ENCODE results near the gene CAMKV.

CAMKV gene

DNA sequence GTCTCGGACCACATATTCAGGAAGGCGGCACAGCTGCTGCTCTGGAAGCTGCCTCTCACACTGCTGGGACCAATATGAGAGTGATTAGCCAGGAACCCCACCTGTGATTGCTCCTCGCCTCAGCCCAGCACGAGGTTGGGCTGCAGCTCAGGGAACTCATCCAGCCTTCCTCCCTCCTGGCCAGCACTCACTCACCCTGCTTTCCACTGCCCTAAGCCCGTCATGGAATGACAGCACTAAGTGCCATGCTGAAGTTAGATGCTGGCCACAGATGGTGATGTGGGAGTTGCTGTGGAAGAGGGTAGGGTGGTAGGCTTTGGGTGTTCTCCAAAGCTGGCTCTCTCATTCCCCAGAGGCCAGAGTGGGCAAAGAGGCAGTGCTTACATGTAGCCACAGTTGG is 26.6 kb upstream of the CAMKV start:
- no peak for DNase-seq (ENCODE audit: low read depth)

GRCh38 chr3:49895791-49896190 is 26.1 kb upstream of the CAMKV start:
- no peak for DNase-seq (ENCODE audit: low read depth)

DNA sequence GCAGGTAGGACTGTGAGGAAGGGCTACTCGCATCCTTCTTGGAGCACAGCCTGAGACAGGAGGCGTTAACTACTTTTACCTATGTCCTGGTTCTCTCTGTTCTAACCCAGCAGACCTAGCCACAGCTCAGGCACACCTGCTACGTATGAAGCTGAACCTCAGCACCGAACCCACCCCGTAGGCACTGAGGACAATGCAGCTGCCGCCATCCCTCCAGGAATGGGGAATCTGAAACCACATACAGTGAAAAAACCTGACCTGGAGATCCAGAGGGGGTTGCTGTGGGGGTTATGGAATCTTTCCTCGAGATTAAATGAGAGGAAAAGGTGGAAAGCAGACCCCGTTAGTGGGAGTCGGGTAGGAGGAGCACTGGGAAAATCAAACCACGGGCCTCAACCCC is 19.6 kb upstream of the CAMKV start:
- no peak for DNase-seq (ENCODE audit: low read depth)

DNA sequence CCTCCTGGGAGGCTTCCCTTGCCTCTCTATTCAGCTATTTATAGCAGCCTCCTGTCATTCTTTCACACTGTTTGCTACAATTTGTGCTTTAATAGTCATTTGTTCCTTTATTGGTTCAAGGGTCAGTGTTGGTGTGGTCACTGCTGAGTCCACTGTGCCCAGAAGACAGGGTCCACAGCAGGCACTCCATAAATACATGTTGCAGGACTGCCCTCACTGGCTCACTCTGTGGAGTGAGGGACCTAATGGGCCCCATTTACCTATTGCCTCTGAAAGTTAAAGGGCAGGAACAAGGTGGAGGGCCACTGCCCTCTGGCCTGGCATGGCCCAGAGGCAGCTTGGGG is 17.2 kb upstream of the CAMKV start:
- no peak for DNase-seq (ENCODE audit: low read depth)

- DNase-seq (ENCODE audit: low read depth) = no peak
Observed at GRCh38 chr3:49883998-49884397, 14.3 kb upstream of the CAMKV start.

DNA sequence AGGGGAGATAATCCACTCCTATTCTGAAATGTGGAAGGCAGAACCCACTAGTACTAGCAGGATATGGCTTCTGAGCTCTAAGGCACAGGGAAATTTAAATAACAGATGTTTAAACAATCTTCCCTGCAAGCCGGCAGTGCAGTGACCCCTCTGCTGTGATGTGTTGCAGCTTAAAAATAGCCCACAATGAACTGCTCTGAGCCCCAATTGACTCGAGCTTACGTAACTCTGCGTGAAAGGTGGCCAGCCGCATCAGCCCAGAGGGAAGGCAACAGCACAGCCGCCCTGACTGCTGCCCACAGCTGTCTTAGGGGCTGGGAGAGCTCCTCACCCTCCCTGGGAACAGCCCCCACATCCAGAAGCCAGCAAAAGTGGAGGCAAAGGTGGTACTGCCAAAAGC is 12.5 kb upstream of the CAMKV start:
- no peak for DNase-seq (ENCODE audit: low read depth)

DNA sequence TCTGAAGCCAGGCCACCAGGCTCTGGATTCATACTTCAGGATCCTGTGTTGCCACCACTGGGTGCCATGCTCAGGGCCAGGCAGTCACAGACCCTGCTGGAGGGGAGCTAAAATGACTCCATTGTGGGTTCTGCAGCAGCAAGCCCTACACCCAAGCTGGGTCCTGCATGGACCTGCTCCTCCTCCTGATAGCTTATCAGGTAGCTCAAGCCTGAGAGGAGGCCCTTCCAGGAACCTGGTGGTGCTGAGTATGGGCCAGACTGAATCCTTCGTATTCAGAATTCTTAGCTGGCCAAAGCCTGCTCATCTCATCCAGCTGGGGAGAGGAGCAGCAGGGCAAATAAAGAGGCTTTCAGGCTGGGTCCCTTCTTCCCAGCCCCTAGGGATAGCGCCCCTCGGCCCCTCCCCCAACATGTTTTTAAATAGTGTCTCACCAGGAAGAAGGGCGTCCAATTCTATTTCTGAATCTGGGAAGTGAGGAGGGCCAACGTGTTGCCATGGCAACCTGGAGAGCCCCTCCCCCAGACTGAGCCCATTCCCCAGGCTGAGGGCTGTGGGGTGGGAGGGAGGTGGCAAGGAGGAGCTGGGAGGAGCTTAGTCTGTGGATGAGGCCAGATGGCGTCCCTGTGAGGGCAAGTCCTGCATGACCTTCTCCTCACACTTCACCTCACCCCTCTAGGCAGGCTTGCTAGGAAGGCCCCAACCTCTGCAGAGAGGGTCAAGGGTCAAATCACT is 11.0 kb upstream of the CAMKV start:
- DNase-seq (ENCODE audit: low read depth) = no peak

- DNase-seq (ENCODE audit: low read depth) = no peak
Observed at GRCh38 chr3:49879721-49880120, 10.0 kb upstream of the CAMKV start.

GRCh38 chr3:49878686-49879085 is 9.0 kb upstream of the CAMKV start:
- no peak for DNase-seq (ENCODE audit: low read depth)

- DNase-seq (ENCODE audit: low read depth) = no peak
Observed at GRCh38 chr3:49877716-49878115, 8.0 kb upstream of the CAMKV start.

GRCh38 chr3:49876567-49876966 is 6.9 kb upstream of the CAMKV start:
- no peak for DNase-seq (ENCODE audit: low read depth)

- DNase-seq (ENCODE audit: low read depth) = no peak
Observed at GRCh38 chr3:49873623-49874022, 3.9 kb upstream of the CAMKV start.

- DNase-seq (ENCODE audit: low read depth) = no peak
Observed at GRCh38 chr3:49872801-49873281, 3.1 kb upstream of the CAMKV start.

DNA sequence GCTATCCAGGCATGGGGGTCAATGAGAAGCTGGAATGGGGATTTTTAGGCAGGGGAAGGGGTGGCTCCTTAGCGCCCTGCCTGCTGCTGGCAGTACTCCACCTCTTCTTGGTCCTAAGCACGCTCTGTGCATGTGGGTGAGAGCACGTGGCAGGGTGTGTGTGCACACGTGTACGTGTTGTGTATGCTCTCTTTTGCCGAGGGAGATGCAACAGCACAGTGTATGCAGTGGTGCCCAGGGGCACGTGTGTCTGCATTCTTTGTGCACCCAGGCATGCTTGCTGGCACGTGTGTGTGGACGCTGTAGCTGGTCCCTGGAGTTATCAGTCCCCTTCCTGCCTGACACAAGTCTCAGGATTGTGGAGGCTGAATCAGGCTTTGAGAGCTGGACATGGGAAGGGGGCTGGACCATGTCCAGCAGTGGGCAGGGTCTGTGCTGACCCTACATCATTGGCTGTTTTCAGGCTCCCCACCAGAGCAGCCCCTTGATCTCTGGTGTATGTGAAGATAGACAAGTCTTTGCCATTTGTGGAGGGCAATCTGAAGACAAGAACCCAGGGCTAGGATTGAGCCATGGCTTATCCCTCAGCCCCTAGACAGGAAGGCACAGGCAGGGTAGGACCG is 1.9 kb upstream of the CAMKV start:
- no peak for DNase-seq (ENCODE audit: low read depth)

DNA sequence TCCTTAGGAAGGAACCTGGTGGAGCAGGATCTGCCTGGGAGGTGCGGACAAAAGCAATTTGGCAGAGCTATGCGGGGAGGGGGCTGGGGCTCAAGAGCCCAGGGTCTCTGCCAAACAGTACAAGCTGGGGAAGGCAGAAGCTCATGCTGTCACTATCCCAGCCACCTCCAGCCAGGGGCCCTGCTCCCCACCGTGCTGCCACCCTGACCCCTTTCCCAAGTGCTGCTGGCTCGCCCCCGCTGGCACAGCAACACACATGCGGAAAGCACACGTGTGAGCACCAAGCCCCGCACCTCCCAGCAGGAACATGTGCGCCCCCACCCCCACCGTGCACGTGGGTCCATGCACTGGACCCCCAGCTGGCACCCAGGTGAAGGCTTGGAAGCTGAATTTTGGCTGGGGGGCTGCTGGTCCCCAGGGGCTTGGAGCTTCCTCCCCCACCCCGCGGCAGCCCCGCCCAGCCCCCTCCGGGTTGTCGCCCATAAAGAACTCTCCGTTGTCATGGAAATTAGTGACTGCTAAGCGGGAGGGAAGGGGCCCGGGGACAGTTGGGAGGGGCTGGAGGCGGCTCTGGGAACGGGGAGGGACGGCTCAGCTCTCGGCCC is 742 bp downstream of the CAMKV start:
- no peak for DNase-seq (ENCODE audit: low read depth)

DNA sequence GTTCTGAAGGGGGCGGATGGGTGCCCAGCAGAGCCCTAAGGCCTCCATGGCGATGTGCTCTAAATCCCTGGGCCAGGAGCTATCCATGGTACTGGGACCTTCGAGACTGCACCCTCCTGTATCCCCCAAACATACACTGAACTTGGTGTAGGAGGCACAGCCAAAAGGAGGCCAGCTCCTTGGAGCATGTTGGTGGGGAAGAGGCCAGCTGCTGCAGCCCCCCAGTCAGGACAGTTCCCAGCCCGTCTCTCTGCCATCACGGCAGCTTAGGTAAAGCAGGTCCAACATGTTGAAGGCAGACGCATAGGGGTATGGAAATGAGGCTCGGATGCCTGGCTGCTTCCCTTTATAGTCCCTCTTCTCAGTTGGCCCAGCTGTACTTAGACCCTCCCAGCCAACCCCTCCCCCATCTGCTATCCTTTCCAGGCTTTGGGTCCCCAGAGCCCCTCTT is 1.8 kb downstream of the CAMKV start:
- DNase-seq (ENCODE audit: low read depth) = no peak

GRCh38 chr3:49867400-49867799 is 2.3 kb downstream of the CAMKV start:
- no peak for DNase-seq (ENCODE audit: low read depth)

- no peak for DNase-seq (ENCODE audit: low read depth)
Observed at GRCh38 chr3:49865198-49865784, 4.4 kb downstream of the CAMKV start.

- no peak for DNase-seq (ENCODE audit: low read depth)
Observed at GRCh38 chr3:49864505-49864904, 5.2 kb downstream of the CAMKV start.

GRCh38 chr3:49859576-49860305 is 10.0 kb downstream of the CAMKV start:
- no peak for DNase-seq (ENCODE audit: low read depth)

DNA sequence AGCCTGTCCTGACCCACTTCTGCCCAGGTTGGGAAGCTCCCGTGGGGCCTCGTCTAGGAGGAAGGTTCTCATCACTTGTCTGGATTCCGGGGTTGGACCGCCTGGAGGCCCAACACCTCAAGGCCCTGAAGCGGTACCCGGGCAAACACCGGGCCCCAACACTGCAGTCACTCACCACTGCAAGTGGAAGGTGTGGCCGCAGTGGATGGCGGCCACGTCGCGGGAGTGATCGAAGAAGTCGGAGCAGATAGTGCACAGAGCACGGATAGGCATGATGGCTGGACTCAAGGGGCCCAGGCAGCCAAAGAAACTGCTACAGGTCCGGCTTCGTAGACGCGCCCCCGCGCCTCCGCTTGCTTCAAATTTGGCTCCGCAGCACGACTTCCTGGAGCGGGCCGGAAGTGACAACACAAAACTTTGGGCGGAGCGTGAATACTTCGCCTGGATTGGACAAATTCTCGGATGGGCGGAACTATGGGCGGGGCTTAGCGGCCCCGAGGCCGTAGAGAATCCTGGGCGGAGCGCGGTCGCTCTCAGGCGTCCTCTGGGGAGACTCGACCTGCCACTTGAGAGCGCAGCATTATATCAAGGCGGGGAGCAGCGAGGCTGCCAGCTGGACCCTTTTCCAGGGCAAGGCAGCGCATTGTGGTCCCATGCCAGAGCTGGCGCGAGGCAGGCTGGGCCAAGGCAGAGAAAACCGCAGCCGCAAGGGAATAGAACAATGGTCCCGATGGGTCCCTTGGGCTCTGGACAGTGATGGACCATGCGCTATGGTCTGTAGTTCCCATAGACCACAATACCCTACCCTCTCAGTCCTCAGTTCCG is 13.3 kb downstream of the CAMKV start, which contains the start of gene TRAIP:
Gene TRAIP (minus strand): TSS at position 384 of the 825 bp plus-strand sequence. CDS start 111 bp downstream, at position 273.
- DNase-seq (ENCODE audit: low read depth) = peak; percentile 93
